Endothelial cell (in vitro differentiated cells): Measurements from ENCODE around the gene GIPC3. TPM values are rescaled to one million over a fixed set of nuclear protein-coding genes. Genes with fewer than 3 reads are reported as not detected.

Source experiments
- DNase-seq: peaks from one replicate; pipeline ENCODE4 v3.0.0; 2021; ENCODE audit warnings: low spot score
- H3K27ac Mint-ChIP-seq: one replicate; pipeline ENCODE4 v1.8.0; 2021; ENCODE audit warnings: mixed read lengths, inconsistent platforms; ENCODE audit not compliant: unreplicated experiment
- H3K27me3 Mint-ChIP-seq: one replicate; pipeline ENCODE4 v1.8.0; 2021; ENCODE audit warnings: mild to moderate bottlenecking, moderate library complexity, mixed read lengths, inconsistent platforms; ENCODE audit not compliant: unreplicated experiment
- H3K36me3 Mint-ChIP-seq: one replicate; pipeline ENCODE4 v1.8.0; 2021; ENCODE audit warnings: mild to moderate bottlenecking, low read depth, mixed read lengths, inconsistent platforms; ENCODE audit not compliant: unreplicated experiment
- H3K4me1 Mint-ChIP-seq: one replicate; pipeline ENCODE4 v1.8.0; 2021; ENCODE audit warnings: mild to moderate bottlenecking, mixed read lengths, inconsistent platforms; ENCODE audit not compliant: unreplicated experiment
- H3K4me3 Mint-ChIP-seq: one replicate; pipeline ENCODE4 v1.8.0; 2021; ENCODE audit warnings: mild to moderate bottlenecking, mixed read lengths, inconsistent platforms; ENCODE audit not compliant: unreplicated experiment
- H3K9me3 Mint-ChIP-seq: one replicate; pipeline ENCODE4 v1.8.0; 2021; ENCODE audit warnings: mixed read lengths, inconsistent platforms; ENCODE audit not compliant: unreplicated experiment
- total RNA-seq: library from RNA; stranded (reverse); fragmentation: NEBNext Ultra II Directional; extraction: Animal tissue kit (Norgen Biotek cat#: 25700); gene quantifications from one replicate; pipeline ENCODE4 v1.2.1, GENCODE V29; 2021; ENCODE audit not compliant: unreplicated experiment
- TF ChIP-seq, protein P1 (sequence below): fragments of 200-600 bp; sonication (generic); IDR thresholded peaks from one replicate; pipeline ENCODE4 v1.5.0; 2021; ENCODE audit warnings: antibody characterized with exemption; ENCODE audit not compliant: unreplicated experiment

The GIPC3 gene
- total RNA-seq, 1 donor from 2014 or later = 11.0 TPM

- H3K27ac Mint-ChIP-seq = peak overlapping the region; percentile 54
- no peaks in the 10 kb centered on the region for H3K4me1 Mint-ChIP-seq
- no peak overlapping the region for H3K4me3 Mint-ChIP-seq
- no peaks in the 10 kb centered on the region for H3K9me3 Mint-ChIP-seq
- H3K36me3 Mint-ChIP-seq = peaks cover 11% of the 10 kb centered on the region
- TF ChIP-seq, protein P1, sequence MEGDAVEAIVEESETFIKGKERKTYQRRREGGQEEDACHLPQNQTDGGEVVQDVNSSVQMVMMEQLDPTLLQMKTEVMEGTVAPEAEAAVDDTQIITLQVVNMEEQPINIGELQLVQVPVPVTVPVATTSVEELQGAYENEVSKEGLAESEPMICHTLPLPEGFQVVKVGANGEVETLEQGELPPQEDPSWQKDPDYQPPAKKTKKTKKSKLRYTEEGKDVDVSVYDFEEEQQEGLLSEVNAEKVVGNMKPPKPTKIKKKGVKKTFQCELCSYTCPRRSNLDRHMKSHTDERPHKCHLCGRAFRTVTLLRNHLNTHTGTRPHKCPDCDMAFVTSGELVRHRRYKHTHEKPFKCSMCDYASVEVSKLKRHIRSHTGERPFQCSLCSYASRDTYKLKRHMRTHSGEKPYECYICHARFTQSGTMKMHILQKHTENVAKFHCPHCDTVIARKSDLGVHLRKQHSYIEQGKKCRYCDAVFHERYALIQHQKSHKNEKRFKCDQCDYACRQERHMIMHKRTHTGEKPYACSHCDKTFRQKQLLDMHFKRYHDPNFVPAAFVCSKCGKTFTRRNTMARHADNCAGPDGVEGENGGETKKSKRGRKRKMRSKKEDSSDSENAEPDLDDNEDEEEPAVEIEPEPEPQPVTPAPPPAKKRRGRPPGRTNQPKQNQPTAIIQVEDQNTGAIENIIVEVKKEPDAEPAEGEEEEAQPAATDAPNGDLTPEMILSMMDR = no peak
- H3K27me3 Mint-ChIP-seq = peaks cover 12% of the 10 kb centered on the region
- DNase-seq = no peak
These were observed 49.3 kb downstream of the GIPC3 start for GRCh38 chr19:3634496-3635045.

- TF ChIP-seq, protein P1 = no peak
- no peak overlapping the region for H3K27ac Mint-ChIP-seq
- no peaks in the 10 kb centered on the region for H3K9me3 Mint-ChIP-seq
These were observed 51.2 kb downstream of the GIPC3 start for GRCh38 chr19:3636506-3636905.

GRCh38 chr19:3636962-3637361 lies 51.7 kb downstream of the GIPC3 start:
- H3K27ac Mint-ChIP-seq = no peak overlapping the region
- H3K36me3 Mint-ChIP-seq = peaks cover 16% of the 10 kb centered on the region
- no peak for DNase-seq

More at GRCh38 chr19:3636506-3636905, 51.2 kb downstream of the GIPC3 start:
- no peak for DNase-seq
- Mint-ChIP-seq H3K4me1 (no peaks in the 10 kb centered on the region), H3K36me3 (peaks cover 16% of the 10 kb centered on the region), H3K27me3 (peaks cover 7% of the 10 kb centered on the region), H3K4me3 (no peak overlapping the region)

GRCh38 chr19:3637621-3638020 lies 52.3 kb downstream of the GIPC3 start:
- Mint-ChIP-seq H3K4me3 (no peak overlapping the region), H3K36me3 (peaks cover 18% of the 10 kb centered on the region), H3K9me3 (no peaks in the 10 kb centered on the region), H3K27me3 (peaks cover 7% of the 10 kb centered on the region), H3K4me1 (no peaks in the 10 kb centered on the region), H3K27ac (no peak overlapping the region)
- TF ChIP-seq, protein P1 = no peak
- no peak for DNase-seq

More at GRCh38 chr19:3636962-3637361, 51.7 kb downstream of the GIPC3 start:
- TF ChIP-seq, protein P1 = no peak
- no peaks in the 10 kb centered on the region for H3K4me1 Mint-ChIP-seq
- no peak overlapping the region for H3K4me3 Mint-ChIP-seq
- H3K27me3 Mint-ChIP-seq = peaks cover 7% of the 10 kb centered on the region
- no peaks in the 10 kb centered on the region for H3K9me3 Mint-ChIP-seq
